ENCODE measurements around the gene AASDHPPT.
"Not testable (repeated sequence)": the region's sequence is repeated elsewhere in the genome, so short reads cannot be mapped to it uniquely, and the experiment has no call there.

AASDHPPT gene, protein sequence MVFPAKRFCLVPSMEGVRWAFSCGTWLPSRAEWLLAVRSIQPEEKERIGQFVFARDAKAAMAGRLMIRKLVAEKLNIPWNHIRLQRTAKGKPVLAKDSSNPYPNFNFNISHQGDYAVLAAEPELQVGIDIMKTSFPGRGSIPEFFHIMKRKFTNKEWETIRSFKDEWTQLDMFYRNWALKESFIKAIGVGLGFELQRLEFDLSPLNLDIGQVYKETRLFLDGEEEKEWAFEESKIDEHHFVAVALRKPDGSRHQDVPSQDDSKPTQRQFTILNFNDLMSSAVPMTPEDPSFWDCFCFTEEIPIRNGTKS

GRCh38 chr11:106077609-106078455 lies at the start of gene AASDHPPT:
TSS of gene AASDHPPT (plus strand) at chr11:106077662. CDS start at chr11:106077711, 49 bp downstream.
- no peak for DNase-seq (ENCODE audit: low read depth)

DNA sequence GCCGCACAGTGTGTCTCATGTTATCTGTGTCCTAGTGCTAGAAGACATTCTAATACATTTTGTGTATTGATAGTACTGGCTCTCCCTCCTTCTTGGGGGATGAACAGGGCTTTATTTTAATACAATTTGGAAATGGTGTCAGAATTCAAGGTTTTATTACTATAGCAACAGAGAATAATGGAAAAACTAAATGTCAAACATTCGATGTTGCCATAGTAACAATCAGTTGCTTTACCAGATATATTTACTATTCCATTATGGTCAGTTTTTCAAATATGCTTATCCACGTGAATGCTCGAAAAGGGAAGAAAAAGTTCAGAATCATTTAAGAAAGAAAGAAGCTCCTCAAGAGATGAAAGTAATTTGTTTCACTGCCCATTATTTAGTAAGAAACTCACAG lies 46.9 kb upstream of the AASDHPPT start:
- DNase-seq (ENCODE audit: low read depth): no peak

DNA sequence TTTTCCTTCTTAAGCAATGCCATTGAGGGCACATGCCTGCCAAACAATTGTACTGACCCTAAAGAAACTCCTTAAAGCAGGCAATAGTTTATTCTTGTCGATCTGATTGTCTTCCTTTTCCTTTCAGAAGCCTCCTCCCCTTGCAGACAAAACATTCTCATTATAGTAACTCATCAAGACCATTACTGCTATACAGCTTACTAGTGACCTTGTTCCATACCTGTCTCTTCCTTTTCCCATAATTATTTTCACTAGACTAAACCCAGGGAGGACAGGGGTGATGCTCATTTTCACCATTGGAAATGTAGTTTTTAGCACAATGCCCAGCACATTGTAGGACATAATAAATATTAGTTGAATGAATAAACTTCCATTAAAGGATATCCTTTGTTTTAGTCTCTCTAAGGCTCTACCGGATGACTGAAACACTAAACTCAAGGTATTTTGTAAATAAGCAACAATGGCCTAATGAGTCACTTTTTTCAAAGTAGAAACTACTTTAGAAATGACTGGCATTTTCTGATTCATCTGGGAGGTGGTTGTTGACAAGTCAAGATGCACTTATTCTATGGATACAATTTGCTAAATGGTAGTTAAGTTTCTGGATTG lies 46.2 kb upstream of the AASDHPPT start:
- no peak for DNase-seq (ENCODE audit: low read depth)

DNA sequence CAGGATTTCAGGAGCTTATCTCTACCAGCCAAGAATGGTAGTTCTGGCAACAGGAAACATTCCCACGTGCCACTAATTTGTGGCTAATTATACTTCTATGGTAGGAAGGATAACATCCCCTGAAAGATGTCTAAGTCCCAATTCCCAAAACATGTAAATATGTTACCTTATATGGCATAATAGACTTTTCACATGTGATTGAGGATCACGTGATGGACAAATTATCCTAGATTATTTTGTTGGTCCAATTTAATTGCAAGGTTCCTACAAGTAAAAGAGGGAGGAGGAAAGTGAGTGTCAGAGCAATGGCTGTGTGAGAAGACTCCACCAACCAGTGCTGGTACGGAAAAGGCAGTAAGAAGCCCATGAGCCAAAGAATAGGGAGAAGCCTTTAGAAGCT lies 45.5 kb upstream of the AASDHPPT start:
- DNase-seq (ENCODE audit: low read depth): no peak

- no peak for DNase-seq (ENCODE audit: low read depth)
These were observed 44.6 kb upstream of the AASDHPPT start for GRCh38 chr11:106032861-106033260.

DNA sequence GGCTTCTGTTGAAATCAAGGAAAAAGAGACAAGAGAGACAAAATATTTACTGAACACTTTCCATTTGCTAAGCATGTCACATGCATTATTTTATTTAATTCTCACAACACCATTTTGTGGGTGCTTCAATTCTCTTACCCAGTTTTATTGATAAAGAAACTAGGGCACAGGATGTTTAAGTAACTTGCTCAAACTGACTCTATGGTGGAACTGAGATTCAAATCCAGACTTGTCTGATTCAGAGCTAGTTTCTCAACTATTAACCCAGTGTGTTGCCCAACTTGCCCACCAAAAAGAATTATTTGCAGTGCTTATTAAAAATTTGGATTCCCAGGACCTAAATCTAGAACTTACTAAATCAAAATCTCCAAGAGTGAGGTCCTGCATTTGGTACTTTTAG lies 33.9 kb upstream of the AASDHPPT start:
- no peak for DNase-seq (ENCODE audit: low read depth)

DNA sequence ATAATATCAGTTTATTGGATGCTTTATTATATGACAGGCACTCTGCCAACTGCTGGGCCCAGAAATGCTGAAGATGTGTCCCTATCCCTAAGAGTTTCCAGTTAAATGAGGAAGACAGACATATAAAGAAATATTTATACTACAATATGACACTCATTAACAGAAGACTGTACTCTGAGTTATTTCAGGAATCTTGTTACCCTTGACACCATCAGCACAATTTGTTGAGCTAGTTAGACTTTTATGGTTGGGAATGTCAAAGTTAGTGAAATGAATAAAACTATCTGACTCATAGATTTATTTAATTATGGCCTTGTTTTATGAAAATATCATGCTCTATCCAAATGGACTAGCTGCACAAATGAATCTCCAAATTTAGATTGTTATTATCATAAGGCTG lies 29.8 kb upstream of the AASDHPPT start:
- DNase-seq (ENCODE audit: low read depth): no peak

DNA sequence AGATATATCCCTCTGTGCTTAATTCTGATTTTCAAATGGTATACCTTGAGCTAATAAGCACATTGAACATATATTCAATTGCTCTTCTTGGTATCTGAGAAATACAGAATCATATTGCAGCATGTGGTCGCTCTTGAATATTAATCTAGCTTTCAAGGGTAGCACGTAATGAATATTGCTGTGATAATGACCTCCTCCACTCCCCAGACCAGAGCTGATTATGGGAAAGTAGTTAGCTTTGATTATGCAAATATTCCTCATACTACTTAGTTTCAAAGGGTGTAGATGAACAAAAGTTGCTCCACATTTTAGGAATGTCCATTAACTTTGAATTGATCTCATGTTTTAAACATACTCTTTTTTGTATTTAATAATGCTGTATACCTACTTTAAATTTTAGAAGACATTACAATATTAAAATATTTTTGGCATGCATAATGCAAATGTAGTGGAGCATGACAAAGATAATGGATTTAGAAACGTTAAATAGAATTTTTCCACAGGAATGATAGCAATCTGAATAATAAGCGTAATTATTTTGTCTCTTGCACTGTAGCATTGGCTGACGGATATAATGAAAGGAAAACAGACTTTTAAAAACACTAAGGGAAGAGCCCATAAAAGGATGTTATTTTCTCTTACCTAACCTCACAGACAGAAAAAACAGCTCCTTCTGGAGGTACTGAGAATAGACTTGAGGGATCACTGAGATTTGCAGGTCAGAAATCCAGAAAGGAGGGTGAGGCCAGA lies 27.6 kb upstream of the AASDHPPT start:
- no peak for DNase-seq (ENCODE audit: low read depth)

GRCh38 chr11:106051103-106051502 lies 26.4 kb upstream of the AASDHPPT start:
- no peak for DNase-seq (ENCODE audit: low read depth)

DNA sequence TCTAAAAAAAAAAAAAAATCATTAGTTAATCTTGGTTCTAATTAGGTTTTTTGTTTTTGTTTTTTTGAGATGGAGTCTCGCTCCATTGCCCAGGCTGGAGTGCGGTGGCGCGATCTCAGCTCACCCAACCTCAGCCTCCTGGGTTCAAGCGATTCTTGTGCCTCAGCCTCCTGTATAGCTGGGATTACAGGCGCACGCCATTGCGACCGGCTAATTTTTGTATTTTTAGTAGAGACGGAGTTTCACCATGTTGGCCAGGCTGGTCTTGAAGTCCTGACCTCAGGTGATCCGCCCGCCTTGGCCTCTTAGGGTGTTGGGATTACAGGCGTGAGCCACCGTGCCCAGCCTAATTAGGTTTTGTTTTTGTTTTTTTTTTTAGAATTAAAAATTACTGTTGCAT lies 19.1 kb upstream of the AASDHPPT start:
- DNase-seq (ENCODE audit: low read depth): not testable (repeated sequence)

- DNase-seq (ENCODE audit: low read depth): no peak
These were observed 17.8 kb upstream of the AASDHPPT start for GRCh38 chr11:106059617-106060016.

DNA sequence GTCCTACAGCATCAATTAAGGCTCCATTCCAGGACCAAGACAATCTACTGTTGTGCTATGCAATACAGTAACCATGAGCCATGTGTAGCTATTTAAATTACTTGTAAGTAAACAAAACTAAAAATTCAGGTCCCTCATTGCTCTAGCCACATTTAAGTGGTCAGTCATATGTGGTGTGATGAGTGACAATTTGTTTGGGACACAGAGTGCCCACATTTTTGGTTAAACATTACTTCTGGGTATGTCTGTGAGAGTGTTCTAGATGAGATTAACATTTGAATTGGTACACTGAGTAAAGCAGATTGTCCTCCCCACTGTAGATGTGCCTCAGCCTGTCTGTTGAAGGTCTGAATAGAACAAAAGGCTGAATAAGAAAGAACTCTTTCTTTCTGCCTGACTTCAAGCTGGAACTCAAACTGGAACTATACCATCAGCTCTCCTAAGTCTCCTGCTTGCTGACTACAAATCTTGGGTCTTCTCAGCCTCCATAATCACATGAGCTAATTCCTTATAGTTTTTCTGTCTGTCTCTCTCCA lies 16.1 kb upstream of the AASDHPPT start:
- DNase-seq (ENCODE audit: low read depth): no peak

GRCh38 chr11:106061954-106062949 lies 15.2 kb upstream of the AASDHPPT start:
- DNase-seq (ENCODE audit: low read depth): no peak

GRCh38 chr11:106063009-106063408 lies 14.5 kb upstream of the AASDHPPT start:
- no peak for DNase-seq (ENCODE audit: low read depth)

- DNase-seq (ENCODE audit: low read depth): no peak
These were observed 6.9 kb upstream of the AASDHPPT start for GRCh38 chr11:106070606-106071005.

DNA sequence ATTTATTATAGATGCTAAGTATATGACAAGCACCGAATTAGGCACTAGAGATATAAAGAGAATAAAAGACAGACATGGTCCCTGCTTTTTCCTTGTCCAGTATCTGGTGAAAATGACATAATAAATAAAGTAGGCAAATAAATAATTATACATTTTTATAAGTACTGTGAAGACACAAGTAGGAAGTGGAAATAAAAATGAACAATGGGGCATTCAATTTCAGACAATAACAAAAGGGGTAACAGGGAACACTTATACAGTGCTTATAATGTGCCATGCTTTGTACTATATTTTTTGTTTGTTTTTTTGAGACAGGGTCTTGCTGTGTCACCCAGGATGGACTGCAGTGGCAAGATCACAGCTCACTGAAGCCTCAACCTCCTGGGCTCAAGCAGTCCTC lies 4.7 kb upstream of the AASDHPPT start:
- no peak for DNase-seq (ENCODE audit: low read depth)

- DNase-seq (ENCODE audit: low read depth): no peak
These were observed 1.1 kb upstream of the AASDHPPT start for GRCh38 chr11:106076171-106076918.

- DNase-seq (ENCODE audit: low read depth): peak; percentile 96
These were observed 398 bp upstream of the AASDHPPT start, which contains the start of gene KBTBD3 for GRCh38 chr11:106076919-106077608. TSS of gene KBTBD3 (minus strand) at chr11:106077347. CDS start at chr11:106059097, 18,250 bp downstream.

DNA sequence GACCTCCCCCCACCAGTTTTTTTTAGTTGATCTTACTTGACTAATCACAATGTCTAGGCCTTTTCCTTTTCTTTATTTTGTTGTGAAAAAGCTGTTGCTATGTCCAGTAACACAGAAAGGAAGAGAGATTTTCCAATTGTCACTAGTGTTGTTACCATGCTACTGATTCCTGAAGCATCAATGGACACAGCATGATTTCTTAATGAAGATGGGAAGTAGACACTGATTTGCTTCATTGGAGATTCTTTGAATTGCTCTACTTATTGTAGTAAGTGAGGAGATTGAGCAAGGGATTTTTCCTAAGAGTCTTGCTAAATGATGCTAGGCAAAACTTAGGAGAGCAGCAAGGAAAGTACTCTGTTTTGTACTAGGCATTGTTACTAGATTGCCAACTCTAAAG lies 4.6 kb downstream of the AASDHPPT start:
- DNase-seq (ENCODE audit: low read depth): no peak
